HG03039 (cell line): ENCODE results near the gene ATP5MG.
"Not testable (repeated sequence)": the region's sequence is repeated elsewhere in the genome, so short reads cannot be mapped to it uniquely, and the experiment has no call there.

Experiments used
- ATAC-seq: cut with Tn5 transposase; IDR thresholded peaks from one replicate; pipeline ENCODE4 v1.9.1; 2021; ENCODE audit warnings: mild to moderate bottlenecking, moderate library complexity; ENCODE audit not compliant: unreplicated experiment

Gene ATP5MG

DNA sequence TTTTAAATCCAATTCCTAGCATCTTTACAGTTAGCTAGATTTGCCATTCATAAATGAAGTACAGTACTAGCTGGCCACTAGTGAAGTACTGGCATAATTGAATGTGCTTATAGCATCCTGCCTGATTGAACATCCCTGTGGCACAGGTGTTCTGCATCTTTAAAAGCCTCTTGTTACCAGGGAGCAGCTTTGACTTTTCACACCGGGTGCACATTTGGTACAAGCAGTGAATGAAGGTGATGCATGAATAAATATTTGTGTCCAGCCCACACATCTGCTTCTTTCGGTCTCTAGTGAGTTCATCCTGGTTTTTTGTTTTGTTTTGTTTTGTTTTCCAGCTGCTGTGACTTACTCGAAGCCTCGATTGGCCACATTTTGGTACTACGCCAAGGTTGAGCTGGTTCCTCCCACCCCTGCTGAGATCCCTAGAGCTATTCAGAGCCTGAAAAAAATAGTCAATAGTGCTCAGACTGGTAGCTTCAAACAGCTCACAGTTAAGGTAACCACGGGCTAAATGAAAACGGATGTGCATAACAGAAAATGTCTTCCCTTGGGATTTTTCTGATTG, 5.3 kb downstream of the ATP5MG start:
- no peak for ATAC-seq

DNA sequence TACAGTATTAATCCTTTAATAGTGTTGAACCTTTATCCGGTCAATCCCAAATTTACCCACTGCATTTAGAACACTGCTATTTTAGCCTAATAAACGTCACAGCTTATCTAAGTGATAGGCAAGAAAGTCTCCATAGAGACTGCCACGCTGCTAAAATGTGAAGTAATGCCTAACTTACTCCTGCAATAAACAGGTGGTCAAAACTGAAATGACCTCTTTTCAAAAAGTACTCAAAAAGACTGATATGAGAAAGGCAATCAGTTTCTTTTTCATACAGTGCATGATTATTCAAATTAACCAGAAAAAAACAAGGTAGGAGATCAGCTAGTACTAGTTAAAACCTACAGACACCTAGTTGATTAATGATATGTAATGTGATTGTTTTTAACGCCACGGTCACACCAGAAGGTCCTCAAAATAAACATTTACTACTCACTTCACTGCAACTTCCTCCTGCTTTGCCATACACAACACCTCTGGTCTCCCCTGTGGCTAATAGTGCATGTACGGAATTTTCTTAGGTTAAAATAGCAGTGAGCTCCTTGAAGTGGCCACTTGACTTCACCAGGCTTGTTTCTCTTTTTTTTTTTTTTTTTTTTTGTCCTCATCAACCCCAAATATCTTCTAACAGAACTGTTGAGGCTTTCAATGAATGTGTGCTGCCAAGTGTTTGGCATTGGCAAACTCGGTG, 8.8 kb downstream of the ATP5MG start:
- ATAC-seq = no peak

DNA sequence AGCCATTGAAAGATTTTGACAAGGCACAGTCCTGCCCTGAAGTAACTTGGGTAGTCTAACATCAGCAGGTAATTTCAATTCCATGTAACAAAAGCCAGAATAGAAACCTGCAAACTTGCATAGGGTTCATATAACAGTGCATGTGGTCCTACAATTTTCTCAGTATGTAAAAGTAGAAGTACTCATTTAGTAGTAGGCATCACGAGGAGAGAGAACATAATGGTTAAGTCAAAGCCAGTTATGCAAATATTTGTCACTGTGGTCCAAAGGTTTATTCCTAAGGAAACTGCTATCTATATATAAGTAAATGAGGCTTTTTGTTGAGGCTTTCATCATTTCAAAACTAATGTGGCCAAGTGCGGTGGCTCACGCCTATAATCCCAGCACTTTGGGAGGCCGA, 10.1 kb downstream of the ATP5MG start:
- ATAC-seq = no peak

DNA sequence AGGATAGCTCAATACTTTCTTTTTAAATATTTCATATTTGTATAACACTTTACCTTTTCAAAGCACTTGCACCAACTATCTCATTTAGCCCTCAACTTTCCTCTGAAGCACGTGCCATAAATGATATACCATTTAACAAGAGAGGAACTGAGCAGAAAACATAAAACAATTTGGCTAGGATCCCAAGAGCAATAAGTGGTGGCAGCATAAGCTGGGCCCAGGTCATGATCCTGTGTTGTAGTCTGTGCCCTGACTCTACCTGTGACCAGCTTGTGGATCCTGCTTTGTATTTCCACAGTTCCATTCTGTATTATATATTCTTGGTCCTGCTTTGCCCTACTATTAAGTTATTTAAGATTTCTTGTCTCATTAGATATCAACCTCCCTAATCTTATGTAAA, 11.5 kb downstream of the ATP5MG start:
- no peak for ATAC-seq

DNA sequence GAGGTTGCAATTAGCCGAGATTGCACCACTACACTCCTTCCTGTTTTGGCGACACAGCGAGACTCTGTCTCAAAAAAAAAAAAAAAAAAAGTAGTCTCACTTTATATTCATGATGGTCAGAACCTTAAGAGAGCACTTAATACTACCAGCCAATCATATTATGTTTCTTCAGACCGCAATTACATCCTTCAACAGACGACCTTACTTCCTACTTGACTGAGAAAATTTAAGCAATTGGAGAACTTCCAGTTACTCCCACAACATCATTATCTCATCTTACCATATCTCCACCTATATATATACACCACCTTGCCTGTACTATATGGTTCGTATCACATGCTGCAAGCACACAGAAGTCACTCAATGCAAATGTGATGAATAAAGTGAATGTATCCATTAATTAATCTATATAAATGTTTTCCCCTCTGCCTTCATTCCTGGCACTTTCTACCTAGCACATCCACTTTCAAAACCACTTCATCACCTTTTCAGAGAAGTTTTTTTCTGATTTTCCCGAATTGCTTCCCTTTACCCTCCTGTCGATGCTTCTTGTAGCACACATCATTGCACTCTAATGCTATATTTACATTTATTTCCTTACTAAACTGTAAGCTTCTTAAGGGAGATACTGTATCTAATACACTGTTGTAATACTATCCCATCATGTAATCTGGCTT, 13.8 kb downstream of the ATP5MG start:
- ATAC-seq = no peak

DNA sequence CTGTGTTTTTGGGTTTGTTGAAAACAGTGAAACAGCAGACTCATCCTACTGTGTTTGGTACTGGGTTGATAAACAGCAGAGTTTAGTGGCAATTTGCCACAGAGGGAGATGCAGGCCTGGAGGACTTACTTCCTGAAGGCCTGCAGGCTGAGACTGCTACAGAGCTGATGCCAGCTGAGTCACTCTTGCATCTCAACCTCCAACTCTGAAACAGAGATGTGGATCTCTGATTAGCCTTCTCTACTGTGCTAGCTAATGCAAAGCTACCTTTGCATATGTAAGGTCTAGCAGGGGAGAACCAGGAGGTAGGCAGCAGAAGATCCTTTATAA, 14.3 kb downstream of the ATP5MG start:
- ATAC-seq = no peak

DNA sequence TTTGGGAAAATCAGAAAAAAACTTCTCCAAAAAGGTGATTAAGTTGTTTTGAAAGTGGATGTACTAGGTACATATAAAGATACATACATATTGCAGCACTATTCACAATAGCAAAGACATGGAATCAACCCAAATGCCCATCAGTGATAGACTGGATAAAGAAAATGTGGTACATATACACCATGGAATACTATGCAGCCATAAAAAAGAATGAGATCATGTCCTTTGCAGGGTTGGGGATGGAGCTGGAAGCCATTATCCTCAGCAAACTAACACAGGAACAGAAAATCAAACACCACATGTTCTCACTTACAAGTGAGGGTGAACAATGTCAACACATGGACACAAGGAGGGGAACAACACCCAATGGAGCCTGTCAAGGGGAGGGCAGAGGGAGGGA, 15.5 kb downstream of the ATP5MG start:
- ATAC-seq = not testable (repeated sequence)

DNA sequence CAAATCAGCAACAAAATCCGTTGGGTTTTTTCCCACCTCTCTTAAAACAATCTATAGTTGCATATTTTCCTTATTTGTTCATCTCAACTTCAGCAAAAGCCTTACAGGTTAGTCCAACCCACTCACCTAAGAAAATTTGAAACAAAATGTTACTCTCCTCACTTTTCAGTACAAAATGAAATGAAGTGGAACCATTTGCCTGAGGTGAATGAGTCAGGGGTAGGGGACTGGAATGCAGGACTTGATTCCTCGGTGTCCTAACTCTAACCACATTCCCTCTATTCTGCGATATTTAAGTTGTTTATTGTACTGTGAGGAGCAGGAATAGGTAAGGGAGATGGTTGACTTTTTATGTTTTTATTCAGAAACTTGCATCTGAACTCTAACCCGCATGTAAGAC, 16.4 kb downstream of the ATP5MG start:
- ATAC-seq = no peak

DNA sequence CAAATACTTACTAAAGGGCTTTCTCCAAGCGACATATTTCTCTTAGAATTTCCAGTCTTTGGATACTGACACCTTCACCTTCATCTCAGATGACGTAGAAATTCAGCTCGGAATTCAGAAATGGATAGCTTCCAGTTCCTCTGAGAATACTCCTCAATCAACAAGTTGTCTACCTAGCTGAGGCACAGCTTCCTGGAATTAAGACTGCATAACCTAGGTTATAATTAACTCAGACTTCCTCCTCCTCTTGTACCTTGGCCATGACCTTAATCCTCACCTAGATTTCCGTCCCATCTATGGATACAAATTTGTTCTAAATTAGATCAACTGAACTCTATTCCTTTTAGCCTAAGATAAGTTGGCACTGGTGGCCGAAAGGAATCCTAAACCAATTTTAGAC, 17.4 kb downstream of the ATP5MG start:
- no peak for ATAC-seq

DNA sequence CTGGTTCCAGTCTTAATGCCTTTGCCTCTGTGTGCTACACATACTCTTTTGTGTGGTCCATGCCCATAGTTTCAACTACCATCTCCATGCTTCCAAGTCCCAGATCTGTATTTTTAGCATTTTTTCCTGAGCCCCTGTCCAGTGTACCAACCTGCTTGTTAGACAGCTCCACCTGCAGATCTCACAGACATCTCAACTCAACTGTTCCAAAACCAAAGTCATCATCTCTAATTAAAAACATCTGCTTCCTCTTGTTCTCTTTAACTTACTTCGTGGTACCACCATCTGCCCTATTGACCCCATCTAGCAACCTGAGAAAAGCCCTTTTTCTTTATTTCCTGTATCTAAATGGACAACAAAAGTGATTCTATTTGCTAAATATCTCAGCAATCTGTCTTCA, 26.3 kb downstream of the ATP5MG start:
- ATAC-seq = no peak

DNA sequence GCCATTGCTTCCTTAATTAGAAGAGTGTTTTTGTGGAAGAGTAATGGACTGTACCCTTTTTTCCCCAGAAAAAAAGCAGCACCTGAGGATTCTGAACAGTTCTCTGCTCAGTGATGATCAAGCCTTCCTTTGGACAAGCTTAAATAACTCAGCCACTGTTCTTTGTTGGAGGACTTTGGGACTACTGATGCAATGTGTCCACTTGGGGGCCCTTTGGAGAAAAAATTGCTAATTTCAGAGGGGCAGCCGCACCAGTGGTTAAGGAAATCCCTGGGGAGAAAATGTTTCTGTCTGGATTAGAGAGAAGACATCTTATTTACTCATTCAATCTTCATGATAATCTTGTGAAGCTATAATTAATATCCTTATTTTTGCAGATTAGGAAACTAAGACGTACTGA, 29.6 kb downstream of the ATP5MG start:
- no peak for ATAC-seq

DNA sequence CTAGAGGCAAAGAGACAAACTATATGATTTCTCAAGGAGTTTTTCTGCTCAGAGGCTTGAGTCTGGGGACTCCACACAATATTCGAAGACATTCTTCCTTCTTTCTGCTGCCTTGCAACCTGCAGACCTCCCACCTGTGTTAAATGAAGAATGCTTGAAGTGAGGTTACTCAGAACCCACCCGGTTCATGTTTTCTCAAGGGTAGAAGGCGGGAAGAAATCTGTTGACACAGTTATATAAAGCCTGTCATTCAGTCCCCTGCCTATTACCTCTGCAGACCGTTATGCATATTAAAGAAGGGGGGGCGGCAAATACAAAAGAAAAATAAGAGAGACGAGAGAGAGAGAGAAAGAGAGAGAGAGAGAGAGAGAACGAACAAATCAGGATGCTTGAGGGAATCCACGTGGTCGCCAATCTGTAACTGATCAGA, 32.7 kb downstream of the ATP5MG start:
- no peak for ATAC-seq

DNA sequence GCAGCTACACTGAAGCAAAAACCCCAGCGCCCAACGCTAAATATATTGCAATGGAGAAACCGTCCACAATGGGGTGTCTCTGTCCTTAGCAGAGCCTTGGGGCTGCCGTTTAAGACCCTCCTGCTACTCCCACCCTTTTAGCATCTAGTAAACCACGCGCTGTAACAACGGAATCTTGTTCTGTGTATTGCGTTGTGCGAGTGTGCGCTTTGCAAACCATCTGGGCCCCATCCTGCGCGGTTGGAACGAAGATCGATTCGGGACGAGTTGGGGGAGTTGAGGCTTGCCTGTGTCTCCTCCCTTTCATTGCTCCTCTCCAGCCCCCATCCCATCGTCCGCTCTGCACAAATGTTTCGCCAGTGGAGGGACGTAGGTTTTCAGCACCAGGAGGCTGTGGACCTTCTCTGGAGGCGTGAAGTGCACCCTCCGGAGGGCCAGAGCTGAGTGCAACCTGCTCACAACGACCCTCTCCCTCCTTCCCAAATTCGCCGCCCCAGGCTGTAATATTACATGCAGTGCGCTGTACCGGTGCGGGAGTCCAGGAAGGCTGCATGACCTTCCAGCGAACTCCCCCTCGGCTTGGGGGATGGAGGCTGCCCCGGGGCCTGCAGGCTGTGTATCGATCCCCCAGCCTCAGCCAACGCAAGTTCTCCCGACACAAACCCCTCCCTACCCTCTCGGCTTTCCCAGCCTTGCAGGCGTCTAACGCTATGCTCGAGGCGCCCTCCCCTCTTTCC, 33.3 kb downstream of the ATP5MG start:
- no peak for ATAC-seq

DNA sequence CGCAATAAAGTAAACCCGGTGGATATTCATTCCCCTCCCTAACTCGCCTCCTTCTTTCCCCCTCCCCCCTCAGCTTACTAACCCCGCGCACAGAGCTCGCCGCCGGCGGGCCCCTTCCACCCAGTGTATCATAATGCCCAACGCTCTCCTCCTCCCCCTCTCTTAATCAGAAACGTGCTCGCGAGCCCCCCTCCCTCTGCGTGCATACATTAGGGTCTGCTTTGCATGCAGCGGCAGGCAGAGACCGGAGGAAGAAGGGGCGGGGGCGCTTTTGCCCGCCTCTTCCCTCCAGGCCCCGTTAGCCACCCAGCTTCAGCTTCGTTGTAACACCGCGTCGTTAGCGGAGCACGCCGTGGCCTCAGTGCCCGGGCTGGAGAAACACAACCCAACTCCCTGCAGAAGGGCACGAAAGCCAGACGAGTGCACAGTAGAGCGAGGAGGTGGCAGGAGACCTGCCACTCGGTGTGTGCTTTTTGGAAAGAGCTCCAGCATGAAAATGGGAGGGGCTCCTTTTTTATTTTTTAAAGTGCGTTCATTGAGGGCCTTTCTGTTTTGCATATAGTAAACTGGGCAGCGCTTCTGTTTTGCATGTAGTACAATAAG, 34.0 kb downstream of the ATP5MG start:
- ATAC-seq = peak; percentile 21

DNA sequence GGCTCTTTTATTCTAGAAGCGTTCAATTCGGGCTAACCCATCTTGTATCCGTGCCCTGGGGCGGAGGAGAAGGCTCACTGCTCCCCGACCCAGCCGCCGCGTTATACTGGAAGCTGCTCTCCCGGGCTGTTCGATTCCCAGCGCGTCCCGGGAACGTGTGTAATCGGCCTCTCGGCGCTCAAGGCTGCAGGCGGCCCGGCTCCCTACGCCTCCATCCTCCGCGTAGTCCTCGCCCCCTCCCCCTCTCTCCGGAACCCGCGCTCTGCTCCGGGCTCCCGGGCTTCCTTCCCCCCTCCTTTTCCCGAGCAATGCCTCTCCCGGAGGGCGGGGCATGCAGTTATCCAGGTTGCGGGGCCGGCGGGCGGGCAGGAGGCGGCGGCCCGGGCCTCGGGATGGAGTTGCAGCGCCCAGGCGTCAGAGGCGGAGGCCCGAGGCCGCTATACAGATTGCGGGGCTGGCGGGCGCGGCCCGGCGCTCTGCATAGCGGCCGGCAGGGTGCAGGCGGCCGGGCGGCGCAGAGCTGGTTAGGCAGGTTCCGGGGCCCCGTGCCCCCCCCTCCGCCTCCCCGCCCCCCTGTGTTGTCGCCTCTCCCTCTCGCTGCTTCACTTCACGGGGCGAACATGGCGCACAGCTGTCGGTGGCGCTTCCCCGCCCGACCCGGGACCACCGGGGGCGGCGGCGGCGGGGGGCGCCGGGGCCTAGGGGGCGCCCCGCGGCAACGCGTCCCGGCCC, 34.7 kb downstream of the ATP5MG start, which contains the start of gene KMT2A:
Gene KMT2A (plus strand): TSS at position 600 of the 732 bp plus-strand sequence. CDS start 21 bp downstream, at position 621.
- ATAC-seq = peak; percentile 60

DNA sequence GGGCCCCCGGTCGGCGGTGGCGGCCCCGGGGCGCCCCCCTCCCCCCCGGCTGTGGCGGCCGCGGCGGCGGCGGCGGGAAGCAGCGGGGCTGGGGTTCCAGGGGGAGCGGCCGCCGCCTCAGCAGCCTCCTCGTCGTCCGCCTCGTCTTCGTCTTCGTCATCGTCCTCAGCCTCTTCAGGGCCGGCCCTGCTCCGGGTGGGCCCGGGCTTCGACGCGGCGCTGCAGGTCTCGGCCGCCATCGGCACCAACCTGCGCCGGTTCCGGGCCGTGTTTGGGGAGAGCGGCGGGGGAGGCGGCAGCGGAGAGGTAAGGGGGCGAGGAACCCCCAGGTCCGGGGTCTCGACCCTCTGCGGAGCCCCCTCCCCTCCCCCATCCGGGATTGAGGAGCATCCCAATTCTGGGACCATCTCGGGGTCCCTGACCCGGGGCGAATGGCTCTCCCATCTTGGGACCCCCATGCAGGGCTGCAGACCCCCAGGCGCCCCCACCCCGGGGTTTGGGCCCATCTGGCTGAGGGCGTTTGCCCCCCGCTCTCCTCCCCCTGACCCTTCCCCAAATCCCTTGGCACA, 35.3 kb downstream of the ATP5MG start:
- ATAC-seq = peak; percentile 5

DNA sequence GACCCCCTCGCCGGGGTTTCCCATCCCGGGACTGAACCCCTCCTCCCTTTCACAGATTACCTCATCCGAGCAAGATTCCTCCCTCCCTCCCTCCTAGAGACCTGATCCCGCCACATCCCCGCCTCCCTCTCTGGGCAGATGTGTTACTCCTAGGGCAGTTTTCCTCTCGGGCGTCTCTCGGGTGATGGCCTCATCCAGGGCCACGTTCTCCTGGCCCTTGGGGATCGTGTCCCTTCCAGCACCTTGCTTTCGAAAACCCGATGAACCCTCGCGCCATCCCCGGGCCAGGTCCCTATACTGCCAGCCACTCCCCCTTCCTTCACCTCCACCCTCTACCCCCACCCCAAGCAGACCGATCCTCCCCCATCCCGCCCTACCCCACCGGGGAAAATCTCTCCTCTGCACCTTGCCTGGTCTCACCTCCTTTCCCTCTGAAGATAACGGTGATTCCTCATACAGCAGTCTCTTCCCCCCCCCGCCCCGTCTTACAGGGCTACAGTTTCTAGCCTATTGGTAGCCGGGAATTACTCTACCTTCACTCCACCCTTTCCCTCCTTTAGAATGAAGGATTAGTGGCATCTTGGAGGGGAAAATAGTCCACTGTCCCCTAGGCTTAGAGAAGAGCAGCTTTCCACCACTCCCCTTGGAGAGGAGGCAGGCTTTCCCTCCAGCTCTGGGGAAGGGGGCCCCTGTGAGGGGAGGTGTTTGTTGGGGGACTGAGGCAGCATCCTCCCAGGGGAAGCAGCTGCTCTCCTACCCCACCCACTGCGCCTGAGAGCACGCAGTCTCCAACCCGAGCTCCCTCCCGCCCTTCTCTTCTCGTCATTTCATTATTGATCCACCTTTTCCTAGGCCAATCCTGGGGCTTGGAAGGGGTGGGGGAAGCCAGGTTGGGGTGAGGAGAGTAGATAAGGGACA, 36.1 kb downstream of the ATP5MG start:
- no peak for ATAC-seq

DNA sequence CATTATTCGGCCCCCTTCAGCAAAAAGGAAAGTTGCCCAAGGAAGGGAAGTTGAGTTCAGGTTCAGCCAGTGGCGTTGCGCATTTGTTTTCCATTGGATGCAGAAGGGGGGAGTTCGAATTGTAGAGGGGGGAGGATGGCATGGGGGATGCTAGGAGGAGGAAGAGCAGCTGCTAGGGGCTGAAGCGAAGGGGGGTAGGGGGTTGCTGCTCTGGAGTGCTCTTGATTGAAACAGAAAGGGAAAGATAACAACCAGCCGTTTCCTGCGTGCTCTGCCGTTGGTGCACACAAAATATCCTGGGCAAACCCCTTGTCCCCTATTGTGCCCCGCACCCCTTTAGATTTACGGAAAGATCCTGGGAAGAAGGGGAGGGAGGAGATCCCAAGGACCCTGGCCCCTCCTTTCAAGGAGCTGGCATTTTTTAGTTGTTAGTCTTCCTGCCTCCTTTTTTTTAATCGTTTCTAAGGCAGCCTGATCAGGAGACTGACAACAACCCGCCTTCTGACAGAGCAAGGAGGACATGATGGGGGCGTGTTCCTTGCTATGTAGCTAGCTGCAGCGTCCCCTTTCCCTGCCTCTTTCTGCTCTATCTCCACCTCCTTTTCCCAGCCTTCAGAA, 37.0 kb downstream of the ATP5MG start:
- ATAC-seq = no peak

DNA sequence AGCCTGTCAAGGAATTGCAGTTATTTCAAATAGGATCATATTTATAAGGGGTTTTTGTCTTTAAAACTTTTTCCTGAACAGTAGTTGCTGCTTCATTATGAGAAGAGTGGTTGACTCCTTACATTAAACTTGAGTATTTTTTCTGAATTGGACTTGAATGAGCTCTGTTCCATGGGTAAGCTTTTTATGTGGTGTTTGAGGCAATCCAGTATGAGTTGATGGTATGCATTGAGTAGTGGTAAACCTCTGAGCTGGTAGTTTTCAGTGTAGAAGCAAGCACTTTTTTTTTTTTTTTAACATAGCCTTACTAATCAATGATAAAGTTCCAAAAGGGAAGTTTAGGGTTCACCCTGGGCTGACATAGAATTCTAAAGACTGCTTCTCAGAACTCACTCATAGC, 38.2 kb downstream of the ATP5MG start:
- ATAC-seq = no peak
